HEK293 (cell line): Measurements from ENCODE around the gene DR1.

ENCODE experiments used
- CTCF ChIA-PET: fragments of 350-600 bp; formaldehyde crosslinking; extraction: SDS; loops from one replicate; lab custom pipeline; 2021; ENCODE audit warnings: antibody characterized with exemption; lab: Yijun Ruan, JAX
- POLR2A ChIA-PET: fragments of 300-600 bp; formaldehyde crosslinking; extraction: SDS; loops from one replicate; lab custom pipeline; 2020; ENCODE audit warnings: antibody characterized with exemption, inconsistent platforms; lab: Yijun Ruan, JAX
- H3K27ac ChIP-seq: fragments of 200-500 bp; sonication (Bioruptor generic); 2 replicates; pipeline ENCODE4 v1.5.1; 2014; ENCODE audit warnings: low read depth, low read length, control low read depth, inconsistent platforms; ENCODE audit errors: extremely low read depth
- H3K36me3 ChIP-seq, 2 experiments: fragments of 200-500 bp in 1 of 2; sonication (Bioruptor generic) in 1 of 2; 1 replicate in 1 of 2; 2 replicates in 1 of 2; pipeline ENCODE4 v1.5.1; 2014 to 2017; ENCODE audit warnings: inconsistent platforms in 2 of 2, low read length in 2 of 2; ENCODE audit not compliant: control insufficient read depth in 2 of 2, insufficient read depth in 1 of 2
- H3K4me1 ChIP-seq: fragments of 200-500 bp; sonication (Bioruptor generic); 2 replicates; pipeline ENCODE4 v1.5.1; 2014; ENCODE audit warnings: mild to moderate bottlenecking, low read length, inconsistent platforms; ENCODE audit not compliant: control insufficient read depth, insufficient read depth
- H3K4me3 ChIP-seq: 2 replicates; pipeline ENCODE4 v1.5.1; 2011; ENCODE audit warnings: low read depth, mild to moderate bottlenecking, control low read depth, low read length, moderate library complexity
- H3K9me3 ChIP-seq: fragments of 200-500 bp; sonication (Bioruptor generic); 2 replicates; pipeline ENCODE4 v1.5.1; 2014; ENCODE audit warnings: low read depth, low read length, inconsistent platforms; ENCODE audit not compliant: control insufficient read depth, insufficient read depth
- EGR2 ChIP-seq: fragments of 450-650 bp; formaldehyde crosslinking; IDR thresholded peaks from 2 replicates; pipeline ENCODE4 v1.5.1; 2016; ENCODE audit warnings: low read depth, missing biosample characterization, missing genetic modification characterization
- GLI4 ChIP-seq: fragments of 450-650 bp; formaldehyde crosslinking; IDR thresholded peaks from 2 replicates; pipeline ENCODE4 v1.5.1; 2016; ENCODE audit warnings: missing biosample characterization, missing genetic modification characterization
- KLF1 ChIP-seq: fragments of 450-650 bp; formaldehyde crosslinking; IDR thresholded peaks from 2 replicates; pipeline ENCODE4 v1.5.1; 2016; ENCODE audit warnings: missing biosample characterization, missing genetic modification characterization
- PBX3 ChIP-seq: sonication (generic); formaldehyde crosslinking; IDR thresholded peaks from 2 replicates; pipeline ENCODE4 v1.8.1; 2022; ENCODE audit warnings: mild to moderate bottlenecking, moderate library complexity, missing genetic modification reagents
- PRDM4 ChIP-seq: fragments of 450-650 bp; formaldehyde crosslinking; IDR thresholded peaks from 2 replicates; pipeline ENCODE4 v1.5.1; 2017; ENCODE audit warnings: missing biosample characterization, missing genetic modification characterization
- TCF7L2 ChIP-seq: IDR thresholded peaks from 2 replicates; pipeline ENCODE4 v1.6.1; 2011; ENCODE audit warnings: low read depth, mild to moderate bottlenecking, inconsistent platforms, low read length, moderate library complexity, borderline replicate concordance
- ZBTB1 ChIP-seq: fragments of 450-650 bp; formaldehyde crosslinking; IDR thresholded peaks from 2 replicates; pipeline ENCODE4 v1.5.1; 2016; ENCODE audit warnings: missing biosample characterization, missing genetic modification characterization
- ZBTB20 ChIP-seq: fragments of 450-650 bp; formaldehyde crosslinking; IDR thresholded peaks from 2 replicates; pipeline ENCODE4 v1.5.1; 2016; ENCODE audit warnings: missing biosample characterization, missing genetic modification characterization
- ZBTB6 ChIP-seq: fragments of 450-650 bp; formaldehyde crosslinking; IDR thresholded peaks from 2 replicates; pipeline ENCODE4 v1.5.1; 2017; ENCODE audit warnings: missing biosample characterization, missing genetic modification characterization
- ZNF132 ChIP-seq: fragments of 450-650 bp; formaldehyde crosslinking; IDR thresholded peaks from 2 replicates; pipeline ENCODE4 v1.5.1; 2017; ENCODE audit warnings: missing biosample characterization, missing genetic modification characterization, borderline replicate concordance
- ZNF140 ChIP-seq: fragments of 450-650 bp; formaldehyde crosslinking; IDR thresholded peaks from 2 replicates; pipeline ENCODE4 v1.5.1; 2016; ENCODE audit warnings: missing biosample characterization, missing genetic modification characterization
- ZNF148 ChIP-seq: fragments of 450-650 bp; formaldehyde crosslinking; IDR thresholded peaks from 2 replicates; pipeline ENCODE4 v1.5.0; 2017; ENCODE audit warnings: missing biosample characterization, missing genetic modification characterization, borderline replicate concordance
- ZNF37A ChIP-seq: fragments of 450-650 bp; IDR thresholded peaks from 2 replicates; pipeline ENCODE4 v1.5.1; 2018; ENCODE audit warnings: missing biosample characterization, missing genetic modification characterization
- ZNF416 ChIP-seq: fragments of 450-650 bp; formaldehyde crosslinking; IDR thresholded peaks from 2 replicates; pipeline ENCODE4 v1.5.1; 2016; ENCODE audit warnings: missing biosample characterization, missing genetic modification characterization
- ZNF571 ChIP-seq: fragments of 450-650 bp; formaldehyde crosslinking; IDR thresholded peaks from 2 replicates; pipeline ENCODE4 v1.5.0; 2017; ENCODE audit warnings: missing biosample characterization, missing genetic modification characterization
- ZNF660 ChIP-seq: fragments of 450-650 bp; IDR thresholded peaks from 2 replicates; pipeline ENCODE4 v1.5.1; 2018; ENCODE audit warnings: missing biosample characterization, mild to moderate bottlenecking, missing genetic modification characterization
- ZNF664 ChIP-seq: fragments of 450-650 bp; formaldehyde crosslinking; IDR thresholded peaks from 2 replicates; pipeline ENCODE4 v1.5.1; 2016; ENCODE audit warnings: missing biosample characterization, missing genetic modification characterization
- ZNF76 ChIP-seq: fragments of 450-650 bp; formaldehyde crosslinking; IDR thresholded peaks from 2 replicates; pipeline ENCODE4; 2016; ENCODE audit warnings: low read depth, missing biosample characterization, missing genetic modification characterization, borderline replicate concordance
- TF ChIP-seq, protein P1 (sequence below): fragments of 450-650 bp; formaldehyde crosslinking; conservative IDR thresholded peaks from 2 replicates; pipeline ENCODE4 v1.5.1; 2016; ENCODE audit warnings: low read depth, missing biosample characterization, missing genetic modification characterization
- TF ChIP-seq, protein P2 (sequence below): fragments of 450-650 bp; formaldehyde crosslinking; IDR thresholded peaks from 2 replicates; pipeline ENCODE4 v1.5.1; 2016; ENCODE audit warnings: missing biosample characterization, missing genetic modification characterization
- TF ChIP-seq, protein P3 (sequence below): fragments of 450-650 bp; formaldehyde crosslinking; IDR thresholded peaks from 2 replicates; pipeline ENCODE4 v1.5.1; 2017; ENCODE audit warnings: missing biosample characterization, missing genetic modification characterization

The DR1 gene

GRCh38 chr1:93345633-93346420 lies at the start of gene DR1:
DR1 (plus strand) TSS chr1:93345907; CDS start chr1:93346646, 739 bp downstream.
- H3K4me1 ChIP-seq = peaks cover 3% of the 10 kb centered on the region; the same call in 1 of the 2 replicates
- H3K4me3 ChIP-seq = peak within 1 kb of the TSS; percentile 99
- peak within 1 kb of the TSS; percentile 98 for H3K27ac ChIP-seq
- POLR2A ChIA-PET = interaction anchor here (1.0 to 1.6 kb wide), 11 partner anchors 8 to 501 kb away, joined by 3 to 12 read pairs (median 4); partner anchors contain the start of genes FNBP1L, MTF2 and TMED5
- CTCF ChIA-PET = interaction anchor here (0.5 to 1.0 kb wide), 3 partner anchors 17 to 41 kb away, joined by 3 to 5 read pairs (median 4); no protein-coding TSS in a partner anchor
- H3K36me3 ChIP-seq = no peaks in the 10 kb centered on the region
- H3K9me3 ChIP-seq = no peaks in the 10 kb centered on the region
- TF ChIP-seq ZNF148 (tag by site-specific recombination) (no peak), TCF7L2 (no peak), KLF1 (tag by site-specific recombination) (peak; percentile 94), ZNF416 (tag by site-specific recombination) (no peak), ZNF37A (no peak), ZNF76 (tag by site-specific recombination) (peak; percentile 97), ZNF140 (tag by site-specific recombination) (no peak), GLI4 (no peak), PBX3 (CRISPR knock-in tag) (peak; percentile 72), ZBTB1 (tag by site-specific recombination) (no peak), ZNF660 (peak; percentile 79; the same call in 1 of the 2 replicates), ZBTB20 (peak; percentile 92), ZNF571 (tag by site-specific recombination) (no peak), ZNF664 (tag by site-specific recombination) (no peak), PRDM4 (peak; percentile 30; the same call in 1 of the 2 replicates), EGR2 (peak; percentile 91), ZBTB6 (no peak), ZNF132 (tag by site-specific recombination) (no peak)
- TF ChIP-seq, protein P1, sequence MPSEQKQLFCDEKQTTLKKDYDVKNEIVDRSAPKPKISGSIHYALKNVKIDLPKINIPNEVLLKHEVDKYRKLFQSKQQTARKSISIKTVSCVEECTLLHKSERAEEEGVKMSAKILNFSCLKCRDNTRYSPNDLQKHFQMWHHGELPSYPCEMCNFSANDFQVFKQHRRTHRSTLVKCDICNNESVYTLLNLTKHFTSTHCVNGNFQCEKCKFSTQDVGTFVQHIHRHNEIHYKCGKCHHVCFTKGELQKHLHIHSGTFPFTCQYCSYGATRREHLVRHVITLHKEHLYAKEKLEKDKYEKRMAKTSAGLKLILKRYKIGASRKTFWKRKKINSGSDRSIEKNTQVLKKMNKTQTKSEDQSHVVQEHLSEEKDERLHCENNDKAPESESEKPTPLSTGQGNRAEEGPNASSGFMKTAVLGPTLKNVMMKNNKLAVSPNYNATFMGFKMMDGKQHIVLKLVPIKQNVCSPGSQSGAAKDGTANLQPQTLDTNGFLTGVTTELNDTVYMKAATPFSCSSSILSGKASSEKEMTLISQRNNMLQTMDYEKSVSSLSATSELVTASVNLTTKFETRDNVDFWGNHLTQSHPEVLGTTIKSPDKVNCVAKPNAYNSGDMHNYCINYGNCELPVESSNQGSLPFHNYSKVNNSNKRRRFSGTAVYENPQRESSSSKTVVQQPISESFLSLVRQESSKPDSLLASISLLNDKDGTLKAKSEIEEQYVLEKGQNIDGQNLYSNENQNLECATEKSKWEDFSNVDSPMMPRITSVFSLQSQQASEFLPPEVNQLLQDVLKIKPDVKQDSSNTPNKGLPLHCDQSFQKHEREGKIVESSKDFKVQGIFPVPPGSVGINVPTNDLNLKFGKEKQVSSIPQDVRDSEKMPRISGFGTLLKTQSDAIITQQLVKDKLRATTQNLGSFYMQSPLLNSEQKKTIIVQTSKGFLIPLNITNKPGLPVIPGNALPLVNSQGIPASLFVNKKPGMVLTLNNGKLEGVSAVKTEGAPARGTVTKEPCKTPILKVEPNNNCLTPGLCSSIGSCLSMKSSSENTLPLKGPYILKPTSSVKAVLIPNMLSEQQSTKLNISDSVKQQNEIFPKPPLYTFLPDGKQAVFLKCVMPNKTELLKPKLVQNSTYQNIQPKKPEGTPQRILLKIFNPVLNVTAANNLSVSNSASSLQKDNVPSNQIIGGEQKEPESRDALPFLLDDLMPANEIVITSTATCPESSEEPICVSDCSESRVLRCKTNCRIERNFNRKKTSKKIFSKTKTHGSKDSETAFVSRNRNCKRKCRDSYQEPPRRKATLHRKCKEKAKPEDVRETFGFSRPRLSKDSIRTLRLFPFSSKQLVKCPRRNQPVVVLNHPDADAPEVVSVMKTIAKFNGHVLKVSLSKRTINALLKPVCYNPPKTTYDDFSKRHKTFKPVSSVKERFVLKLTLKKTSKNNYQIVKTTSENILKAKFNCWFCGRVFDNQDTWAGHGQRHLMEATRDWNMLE (tag by site-specific recombination) = peak; percentile 64
- TF ChIP-seq, protein P2, sequence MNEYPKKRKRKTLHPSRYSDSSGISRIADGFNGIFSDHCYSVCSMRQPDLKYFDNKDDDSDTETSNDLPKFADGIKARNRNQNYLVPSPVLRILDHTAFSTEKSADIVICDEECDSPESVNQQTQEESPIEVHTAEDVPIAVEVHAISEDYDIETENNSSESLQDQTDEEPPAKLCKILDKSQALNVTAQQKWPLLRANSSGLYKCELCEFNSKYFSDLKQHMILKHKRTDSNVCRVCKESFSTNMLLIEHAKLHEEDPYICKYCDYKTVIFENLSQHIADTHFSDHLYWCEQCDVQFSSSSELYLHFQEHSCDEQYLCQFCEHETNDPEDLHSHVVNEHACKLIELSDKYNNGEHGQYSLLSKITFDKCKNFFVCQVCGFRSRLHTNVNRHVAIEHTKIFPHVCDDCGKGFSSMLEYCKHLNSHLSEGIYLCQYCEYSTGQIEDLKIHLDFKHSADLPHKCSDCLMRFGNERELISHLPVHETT (tag by site-specific recombination) = peak; percentile 81
- TF ChIP-seq, protein P3, sequence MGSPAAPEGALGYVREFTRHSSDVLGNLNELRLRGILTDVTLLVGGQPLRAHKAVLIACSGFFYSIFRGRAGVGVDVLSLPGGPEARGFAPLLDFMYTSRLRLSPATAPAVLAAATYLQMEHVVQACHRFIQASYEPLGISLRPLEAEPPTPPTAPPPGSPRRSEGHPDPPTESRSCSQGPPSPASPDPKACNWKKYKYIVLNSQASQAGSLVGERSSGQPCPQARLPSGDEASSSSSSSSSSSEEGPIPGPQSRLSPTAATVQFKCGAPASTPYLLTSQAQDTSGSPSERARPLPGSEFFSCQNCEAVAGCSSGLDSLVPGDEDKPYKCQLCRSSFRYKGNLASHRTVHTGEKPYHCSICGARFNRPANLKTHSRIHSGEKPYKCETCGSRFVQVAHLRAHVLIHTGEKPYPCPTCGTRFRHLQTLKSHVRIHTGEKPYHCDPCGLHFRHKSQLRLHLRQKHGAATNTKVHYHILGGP (tag by site-specific recombination) = no peak
